GM12878 (cell line): ENCODE data around the gene HOXC5. TPM values are rescaled to one million over a fixed set of nuclear protein-coding genes. Genes with fewer than 3 reads are reported as not detected.

ENCODE experiments used
- ATAC-seq: fragments of 200-7000 bp; cut with Tn5 transposase; 3 replicates; pipeline ENCODE4 v1.9.1; 2020; ENCODE audit warnings: mild to moderate bottlenecking, moderate library complexity
- BruUV-seq: library from RNA; stranded (reverse); fragments of 400-500 nt; replicated peaks from 2 replicates; lab custom pipeline; 2021; lab: Mats Ljungman, UMichigan
- CTCF ChIA-PET: fragments of 300-600 bp; sonication (Branson Sonifier 250); formaldehyde crosslinking; extraction: SDS; loops from one replicate; lab custom pipeline; 2021; ENCODE audit warnings: inconsistent platforms; lab: Yijun Ruan, JAX
- POLR2A ChIA-PET: fragments of 350-600 bp; formaldehyde crosslinking; extraction: SDS; loops from one replicate; lab custom pipeline; 2021; ENCODE audit warnings: inconsistent platforms; lab: Charles Lee
- RAD21 ChIA-PET: fragments of 300-600 bp; sonication (Branson Sonifier 250); formaldehyde crosslinking; loops from one replicate; lab custom pipeline; 2023; ENCODE audit warnings: antibody characterized with exemption; ENCODE audit not compliant: unreplicated experiment; lab: Charles Lee
- SMC1A ChIA-PET: fragments of 300-600 bp; sonication (Branson Sonifier 250); formaldehyde crosslinking; loops from one replicate; lab custom pipeline; 2023; ENCODE audit not compliant: unreplicated experiment, uncharacterized antibody; lab: Charles Lee
- DNase-seq: peaks from one replicate; pipeline ENCODE4 v3.0.0-alpha.2; 2011; ENCODE audit warnings: low read depth, low spot score
- FAIRE-seq: peaks from 3 replicates; lab custom pipeline; 2011; peaks lifted over from hg19 to GRCh38; lab: Jason Lieb, UNC
- H2AFZ ChIP-seq: 2 replicates; pipeline ENCODE4 v1.6.0; 2011; ENCODE audit warnings: low read depth, low read length, control low read depth; ENCODE audit not compliant: control insufficient read depth
- H3K27ac ChIP-seq: 2 replicates; pipeline ENCODE4 v1.5.1; 2011; ENCODE audit warnings: control low read depth; ENCODE audit not compliant: control insufficient read depth, insufficient read depth
- H3K27me3 ChIP-seq, 2 experiments: replicated peaks in 1 of 2; 2 replicates each; pipeline versions ENCODE4 v1.6.0 to v1.6.1; 2011; ENCODE audit warnings: low read length in 1 of 2; ENCODE audit not compliant: control insufficient read depth in 2 of 2, insufficient read depth in 2 of 2
- H3K36me3 ChIP-seq, 2 experiments: 2 replicates each; pipeline ENCODE4 v1.5.1; 2011; ENCODE audit warnings: low read length in 1 of 2; ENCODE audit not compliant: control insufficient read depth in 2 of 2, insufficient read depth in 2 of 2
- H3K4me1 ChIP-seq: 2 replicates; pipeline ENCODE4 v1.6.1; 2011; ENCODE audit warnings: mild to moderate bottlenecking, low read length, moderate library complexity, mixed read lengths; ENCODE audit not compliant: control insufficient read depth, insufficient read depth
- H3K4me2 ChIP-seq: 2 replicates; pipeline ENCODE4 v1.6.0; 2011; ENCODE audit warnings: control low read depth; ENCODE audit not compliant: control insufficient read depth, insufficient read depth
- H3K4me3 ChIP-seq: fragments of 200-600 bp; sonication (generic); 2 replicates; pipeline ENCODE4 v1.5.1; 2016
- H3K79me2 ChIP-seq: 2 replicates; pipeline ENCODE4 v1.6.0; 2011; ENCODE audit warnings: low read length; ENCODE audit not compliant: control insufficient read depth, insufficient read depth
- H3K9ac ChIP-seq: 2 replicates; pipeline ENCODE4 v1.8.0; 2011; ENCODE audit warnings: low read length, control low read depth, mixed read lengths; ENCODE audit not compliant: control insufficient read depth, insufficient read depth
- H3K9me3 ChIP-seq: replicated peaks from 3 replicates; pipeline ENCODE4 v1.5.1; 2011; ENCODE audit warnings: mild to moderate bottlenecking, low read length; ENCODE audit not compliant: control insufficient read depth, insufficient read depth
- H4K20me1 ChIP-seq: 2 replicates; pipeline ENCODE4 v1.6.0; 2011; ENCODE audit not compliant: control insufficient read depth, insufficient read depth
- BMI1 ChIP-seq: fragments of 450-650 bp; IDR thresholded peaks from 2 replicates; pipeline ENCODE4 v1.6.1; 2016; ENCODE audit warnings: mild to moderate bottlenecking, moderate library complexity, borderline replicate concordance
- EZH2 ChIP-seq: IDR thresholded peaks from 2 replicates; pipeline ENCODE4 v1.6.1; 2012; ENCODE audit warnings: low read depth, mild to moderate bottlenecking, control low read depth, inconsistent platforms, low read length, borderline replicate concordance; ENCODE audit not compliant: control insufficient read depth
- MAX ChIP-seq: IDR thresholded peaks from 2 replicates; pipeline ENCODE4 v1.6.1; 2012; ENCODE audit warnings: low read depth, low read length, improper control_type of control experiment
- PKNOX1 ChIP-seq: fragments of 450-650 bp; IDR thresholded peaks from 2 replicates; pipeline ENCODE4 v1.6.1; 2016; ENCODE audit warnings: mild to moderate bottlenecking
- ZNF207 ChIP-seq: fragments of 450-650 bp; IDR thresholded peaks from 2 replicates; pipeline ENCODE4 v1.6.1; 2014; ENCODE audit warnings: antibody characterized with exemption, mild to moderate bottlenecking, borderline replicate concordance
- ZNF687 ChIP-seq: fragments of 450-650 bp; IDR thresholded peaks from 2 replicates; pipeline ENCODE4 v1.6.1; 2017; ENCODE audit warnings: mild to moderate bottlenecking, moderate library complexity
- WGBS: methylation state at CpG from one replicate; pipeline ENCODE4 v1.1.6; 2016; ENCODE audit warnings: low lambda C conversion rate; ENCODE audit not compliant: insufficient replicate concordance, insufficient coverage; ENCODE audit errors: missing lambda C conversion rate; 5-methylcytosine and 5-hydroxymethylcytosine counted together
- in situ Hi-C: fragments of 300-500 bp; cut with MboI; formaldehyde crosslinking; loops from 9 replicates; pipeline ENCODE4 v1.14.3; 2018; ENCODE audit warnings: mixed read lengths
- intact Hi-C: fragments of 100-400 bp; cut with micrococcal nuclease; formaldehyde crosslinking; loops from one replicate; pipeline ENCODE4 v1.14.2; 2022; ENCODE audit not compliant: unreplicated experiment
- polyA plus RNA-seq, 11 experiments: library from polyadenylated mRNA; depleted of rRNA in 4 of 11; unstranded in 6 of 11; stranded (reverse) in 5 of 11; fragments of >200 nt; fragmentation: Nextera tagmentation in 4 of 11; fragmentation: Illumina TruSeq in 1 of 11; extraction: Ambion mirVana in 4 of 11; extraction: Trizol in 1 of 11; gene quantifications; 1 replicate in 1 of 11; 2 replicates in 10 of 11; pipeline versions ENCODE4 v1.2.1 to v1.2.3, GENCODE V29; 2011 to 2016; ENCODE audit warnings: inconsistent platforms in 2 of 11, missing spikeins in 2 of 11, low read depth in 1 of 11
- total RNA-seq, 4 experiments: library from RNA; depleted of rRNA in 3 of 4; stranded (reverse); fragments of >200 nt in 3 of 4; fragmentation: Illumina TruSeq in 1 of 4; extraction: Trizol in 1 of 4; gene quantifications; 2 replicates each; pipeline versions ENCODE4 v1.2.1 to v1.2.3, GENCODE V29; 2013 to 2021

Gene HOXC5
- total and polyA plus RNA-seq, 10 of the 15 experiments (the other 5 are each of a cell fraction or from before 2014, with no cell fraction given): 0.11 TPM; not detected in 9

GRCh38 chr12:53986686-53987483 lies 46.0 kb upstream of the HOXC5 start:
- 31% methylated on average over 21 of the region's 21 CpGs for WGBS
- RAD21 ChIA-PET: interaction anchor here (0.8 to 3.3 kb wide), 7 partner anchors 11 to 234 kb away, joined by 3 to 14 read pairs (median 4); partner anchors contain the start of genes HOXC5 and SMUG1

GRCh38 chr12:53987787-53988230 lies 45.0 kb upstream of the HOXC5 start:
- H3K79me2 ChIP-seq: no peaks in the 10 kb centered on the region
- in situ Hi-C loops: no loop called here
- H3K9ac ChIP-seq: no peak overlapping the region
- no peak overlapping the region for H3K27ac ChIP-seq
- POLR2A ChIA-PET: interaction anchor here (0.6 kb wide), 1 partner anchor 25 kb away, joined by 5 read pairs; no protein-coding TSS in a partner anchor
- H3K4me2 ChIP-seq: no peak overlapping the region
- no peak overlapping the region for H3K4me3 ChIP-seq
- SMC1A ChIA-PET: interaction anchor here (0.6 to 4.5 kb wide), 10 partner anchors 8 to 231 kb away, joined by 3 to 29 read pairs (median 3); no protein-coding TSS in a partner anchor
- no peaks in the 10 kb centered on the region for H3K36me3 ChIP-seq
- RAD21 ChIA-PET: interaction anchor here (0.8 to 2.2 kb wide), 5 partner anchors 10 to 220 kb away, joined by 3 to 7 read pairs (median 4); partner anchors contain the start of genes HOXC5 and SMUG1
- H2AFZ ChIP-seq: no peak overlapping the region
- WGBS: 0% methylated on average over 4 of the region's 4 CpGs
- ATAC-seq (no peak), FAIRE-seq (no peak), DNase-seq (no peak)
- H3K27me3 ChIP-seq: peaks cover 32 to 55% of the 10 kb centered on the region in 2 experiments
- CTCF ChIA-PET: interaction anchor here (0.6 to 5.5 kb wide), 14 partner anchors 12 to 287 kb away, joined by 3 to 54 read pairs (median 6); partner anchors contain the start of gene HOXC9
- peaks cover 3% of the 10 kb centered on the region; the same call in 1 of the 2 replicates for H4K20me1 ChIP-seq
- peaks cover 15% of the 10 kb centered on the region for H3K4me1 ChIP-seq
- intact Hi-C loops: loop anchor here (5.0 to 10.0 kb wide), 3 partner anchors 193 to 283 kb away; no protein-coding TSS in a partner anchor
- BruUV-seq: no TSS peak
- no peaks in the 10 kb centered on the region for H3K9me3 ChIP-seq
- TF ChIP-seq MAX (no peak), ZNF687 (no peak), PKNOX1 (no peak)

More at GRCh38 chr12:53986686-53987483, 46.0 kb upstream of the HOXC5 start:
- FAIRE-seq (no peak), ATAC-seq (no peak), DNase-seq (no peak)
- Histone ChIP-seq H3K79me2 (no peaks in the 10 kb centered on the region), H3K4me2 (no peak overlapping the region), H4K20me1 (peaks cover 3% of the 10 kb centered on the region; the same call in 1 of the 2 replicates), H3K27ac (no peak overlapping the region), H3K4me3 (no peak overlapping the region), H3K36me3 (no peaks in the 10 kb centered on the region), H3K27me3 (peaks cover 33 to 59% of the 10 kb centered on the region in 2 experiments), H3K9ac (no peak overlapping the region), H3K4me1 (peaks cover 15% of the 10 kb centered on the region), H2AFZ (no peak overlapping the region), H3K9me3 (no peaks in the 10 kb centered on the region)
- intact Hi-C loops: loop anchor here (5.0 to 10.0 kb wide), 3 partner anchors 192 to 282 kb away; no protein-coding TSS in a partner anchor
- ChIA-PET POLR2A (interaction anchor here (0.6 to 1.2 kb wide), 2 partner anchors 9 to 12 kb away, joined by 3 read pairs; no protein-coding TSS in a partner anchor), SMC1A (interaction anchor here (1.1 to 4.5 kb wide), 8 partner anchors 9 to 230 kb away, joined by 3 to 29 read pairs (median 5); partner anchors contain the start of gene HOXC9), CTCF (interaction anchor here (0.8 to 5.5 kb wide), 16 partner anchors 11 to 230 kb away, joined by 3 to 54 read pairs (median 5); partner anchors contain the start of genes HOXC8 and HOXC9)
- TF ChIP-seq ZNF207: no peak
- TF ChIP-seq EZH2: 0 out of 2 replicates have a peak, but pooled peaks have one; percentile 38
- peak; percentile 28; the same call in 1 of the 2 replicates for TF ChIP-seq BMI1
- BruUV-seq: no TSS peak
- in situ Hi-C loops: no loop called here
